Globus pallidus (tissue), 1 donor: ENCODE results near the gene MNT.
A peak's percentile ranks its signal among the peaks of the same experiment; 100 is the strongest.

ENCODE experiments used
- DNase-seq: peaks from one replicate; pipeline ENCODE4 v3.0.0-alpha.2; 2015; ENCODE audit warnings: low spot score

Gene MNT

DNA sequence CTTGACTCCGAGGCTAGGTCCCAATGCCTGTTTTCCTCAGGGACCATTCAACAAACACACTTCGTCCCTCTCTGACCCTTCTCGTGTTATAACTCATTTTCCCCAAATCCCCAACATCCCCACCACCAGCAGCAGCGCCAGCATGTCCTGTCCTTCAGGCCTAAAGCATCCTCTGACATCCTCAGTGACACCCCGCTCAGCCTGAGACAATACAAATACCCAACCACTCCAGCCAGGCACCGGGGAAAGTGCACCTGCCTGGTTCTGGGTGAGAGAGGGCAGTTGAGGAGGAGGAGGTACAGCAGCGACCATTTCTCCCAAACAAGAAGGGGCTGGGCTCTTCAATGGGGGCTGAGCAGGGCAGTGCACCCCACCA is 4.7 kb downstream of the MNT start:
- no peak for DNase-seq

DNA sequence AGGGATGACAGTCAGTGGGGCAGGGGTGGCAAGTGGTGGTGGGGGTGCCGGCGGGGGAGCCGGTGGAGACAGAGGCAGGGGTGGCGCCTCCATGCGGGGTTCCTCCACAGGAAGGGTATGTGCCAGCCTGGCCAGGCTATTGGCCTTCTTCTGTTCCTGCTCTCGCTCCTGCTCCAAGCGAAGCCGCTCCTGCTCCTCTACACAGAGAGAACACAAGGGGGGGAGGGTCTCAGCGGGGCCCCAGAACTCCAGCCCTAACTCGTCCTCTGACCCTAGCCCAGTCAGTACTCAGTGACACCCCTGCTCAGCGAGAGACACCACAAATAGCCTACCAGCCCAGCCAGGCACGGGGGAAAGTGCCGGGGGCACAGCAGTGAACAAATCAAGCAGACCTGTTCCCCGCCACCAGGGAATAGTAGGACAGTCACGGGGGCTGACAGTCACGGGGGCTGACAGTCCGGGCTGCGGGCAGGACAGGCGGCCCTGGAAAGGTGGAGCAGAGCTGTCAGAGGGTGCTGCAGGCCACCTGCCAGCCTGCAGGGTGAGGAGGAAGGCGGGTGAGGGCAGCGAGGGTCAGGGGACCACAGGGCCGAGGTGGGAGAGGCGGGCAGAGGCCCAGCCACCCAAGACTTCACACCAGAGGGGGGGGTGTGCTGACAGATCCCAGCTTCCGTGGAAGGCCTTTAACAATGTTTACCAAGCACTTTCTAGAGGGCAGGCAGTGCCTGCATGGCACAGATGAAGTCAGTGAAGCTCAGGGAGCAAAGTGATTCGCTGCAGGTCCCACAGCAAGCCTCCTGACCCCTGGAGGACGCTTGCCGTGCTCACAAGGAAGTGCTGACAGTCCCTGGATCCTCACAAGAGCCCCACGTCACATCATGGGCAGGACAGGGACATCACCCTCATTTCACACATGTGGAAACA is 5.3 kb downstream of the MNT start:
- no peak for DNase-seq

DNA sequence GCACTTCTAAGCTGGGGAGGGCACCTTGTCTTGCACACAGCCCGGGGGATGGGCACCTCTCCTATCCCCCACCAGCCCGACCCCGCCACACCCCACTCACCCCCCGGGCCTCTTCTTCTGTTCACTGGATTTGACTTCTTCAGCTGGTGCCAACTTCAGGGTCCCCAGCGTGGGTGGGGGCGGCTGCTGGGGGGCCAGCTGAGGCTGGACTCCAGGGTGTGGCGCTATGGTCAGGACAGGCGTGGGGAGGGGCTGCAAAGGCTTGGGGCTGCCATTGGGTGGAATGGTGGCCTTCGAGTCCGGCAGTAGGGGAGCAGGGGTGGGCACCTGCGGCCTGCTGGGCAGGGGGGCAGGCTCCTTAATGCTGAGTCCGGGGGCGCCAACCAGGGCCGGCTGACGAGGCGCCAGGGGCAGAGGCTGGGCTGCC is 6.1 kb downstream of the MNT start:
- no peak for DNase-seq

DNA sequence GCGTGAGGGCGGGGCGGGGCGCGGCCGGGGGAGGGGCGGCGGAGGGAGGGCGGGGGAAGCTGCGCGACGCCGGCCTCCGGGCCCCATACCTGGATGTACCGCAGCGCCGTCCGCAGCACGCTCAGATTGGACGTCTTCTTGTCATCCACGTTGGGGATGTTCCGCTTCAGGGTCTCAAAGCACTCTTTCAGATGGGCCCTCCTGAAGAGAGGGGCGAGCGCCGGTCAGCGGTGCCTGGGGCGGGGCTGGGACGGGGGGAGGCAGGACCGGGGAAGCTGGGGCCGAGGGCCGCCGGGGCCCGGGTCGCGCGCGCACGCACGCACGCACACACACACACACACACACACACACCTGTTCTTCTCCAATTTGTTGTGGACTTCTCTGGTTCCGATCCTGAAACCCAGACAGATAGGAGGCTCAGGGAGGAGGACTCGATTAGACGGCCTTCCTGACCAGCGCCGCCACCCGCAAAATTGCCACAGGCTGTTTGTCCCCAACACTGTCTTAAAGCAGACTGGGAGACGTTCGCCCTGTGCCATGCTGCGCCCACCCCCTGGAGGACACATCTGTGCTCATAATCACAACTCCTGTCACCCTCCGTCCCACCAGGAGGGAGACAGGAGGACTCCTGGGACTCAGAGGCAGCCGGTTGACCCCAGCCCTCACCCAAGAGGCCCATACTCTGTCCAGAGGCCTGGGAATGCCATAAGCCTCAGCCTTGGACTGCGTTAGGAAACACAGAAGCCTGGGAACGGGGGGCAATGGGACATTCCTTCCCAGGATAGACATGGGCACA is 6.7 kb downstream of the MNT start:
- DNase-seq: no peak

DNA sequence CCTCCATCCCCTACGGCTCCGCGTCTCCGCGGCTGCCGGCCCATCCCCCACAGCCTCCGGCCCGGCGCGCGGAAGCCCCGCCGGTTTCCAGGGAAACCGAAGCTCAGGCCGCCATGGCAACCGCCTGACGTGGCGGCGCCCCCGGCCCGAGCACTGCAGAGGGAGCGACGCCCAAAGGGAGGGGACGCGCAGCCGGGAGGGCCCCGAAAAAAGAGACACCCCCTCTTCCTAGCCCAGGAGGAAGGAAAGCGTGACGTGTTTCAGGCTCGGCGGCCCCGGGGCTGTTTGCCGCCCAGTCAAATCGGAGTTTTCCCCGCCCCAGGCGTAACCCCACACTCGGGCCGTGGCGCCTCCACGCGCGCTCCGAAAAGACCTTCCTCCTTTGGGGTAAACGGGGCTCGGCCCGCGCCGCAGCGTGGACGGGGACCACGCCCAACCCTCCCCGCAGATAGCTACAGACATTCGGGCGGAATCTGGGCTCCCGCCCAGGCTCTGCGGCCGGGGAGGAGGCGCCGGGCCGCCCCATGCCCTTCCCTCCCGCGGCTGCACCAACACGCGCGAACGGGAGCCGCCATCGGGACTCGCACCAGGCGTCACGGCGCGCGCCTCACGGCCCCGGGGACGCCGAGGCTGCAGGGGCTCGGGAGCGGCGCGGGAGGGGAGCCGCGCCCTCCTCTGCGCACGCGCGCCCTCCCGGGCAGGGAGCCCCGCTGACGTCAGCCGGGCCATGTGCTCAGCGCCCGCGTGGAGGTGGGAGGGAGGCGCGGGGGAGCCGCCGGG is 7.5 kb downstream of the MNT start:
- DNase-seq: peak; percentile 88

DNA sequence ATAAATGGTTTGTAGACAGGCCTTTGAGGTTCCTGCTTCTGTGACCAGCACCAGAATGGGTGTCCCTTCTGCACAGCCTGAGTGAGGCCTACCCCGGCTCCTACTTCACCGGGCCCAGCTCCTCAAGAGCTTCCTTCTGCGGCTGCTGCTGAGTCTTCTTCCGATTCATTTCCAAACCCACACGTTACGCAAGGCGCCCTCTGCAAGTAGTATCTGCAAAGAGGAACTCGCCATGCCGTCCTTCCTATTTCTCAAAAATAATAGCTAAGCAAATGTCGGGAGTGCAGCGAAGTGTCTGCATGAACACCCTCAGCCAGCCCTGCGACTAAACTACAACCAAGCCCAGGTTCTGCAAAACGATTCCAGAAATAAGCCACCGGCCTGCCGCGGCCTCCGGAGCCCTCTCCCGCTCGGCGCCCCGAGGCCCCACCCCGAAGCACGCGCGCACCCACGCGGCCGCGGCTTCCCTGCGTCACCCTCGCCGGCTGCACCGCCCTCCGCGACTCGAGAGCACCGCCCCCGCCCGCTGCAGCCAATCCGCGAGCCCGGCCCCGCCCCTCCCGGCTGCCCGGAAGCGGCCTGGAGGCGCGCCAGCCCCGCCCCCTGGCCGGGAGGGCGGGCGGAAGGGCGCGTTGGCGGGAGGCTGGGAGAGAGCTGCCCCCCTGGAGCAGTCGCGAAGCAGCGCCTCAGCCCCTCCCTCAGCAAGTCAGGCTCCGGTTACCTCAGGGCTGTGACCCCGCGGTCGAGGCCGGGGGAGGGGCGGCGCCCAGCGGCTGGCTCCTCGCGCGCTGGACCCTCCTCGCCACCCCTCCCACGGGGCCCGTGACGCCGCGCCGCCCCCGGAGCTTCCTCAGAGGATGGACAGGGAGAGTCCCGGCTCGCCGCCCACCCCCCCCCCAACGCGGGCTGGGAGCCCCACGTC is 8.3 kb downstream of the MNT start:
- DNase-seq: peak; percentile 95

DNA sequence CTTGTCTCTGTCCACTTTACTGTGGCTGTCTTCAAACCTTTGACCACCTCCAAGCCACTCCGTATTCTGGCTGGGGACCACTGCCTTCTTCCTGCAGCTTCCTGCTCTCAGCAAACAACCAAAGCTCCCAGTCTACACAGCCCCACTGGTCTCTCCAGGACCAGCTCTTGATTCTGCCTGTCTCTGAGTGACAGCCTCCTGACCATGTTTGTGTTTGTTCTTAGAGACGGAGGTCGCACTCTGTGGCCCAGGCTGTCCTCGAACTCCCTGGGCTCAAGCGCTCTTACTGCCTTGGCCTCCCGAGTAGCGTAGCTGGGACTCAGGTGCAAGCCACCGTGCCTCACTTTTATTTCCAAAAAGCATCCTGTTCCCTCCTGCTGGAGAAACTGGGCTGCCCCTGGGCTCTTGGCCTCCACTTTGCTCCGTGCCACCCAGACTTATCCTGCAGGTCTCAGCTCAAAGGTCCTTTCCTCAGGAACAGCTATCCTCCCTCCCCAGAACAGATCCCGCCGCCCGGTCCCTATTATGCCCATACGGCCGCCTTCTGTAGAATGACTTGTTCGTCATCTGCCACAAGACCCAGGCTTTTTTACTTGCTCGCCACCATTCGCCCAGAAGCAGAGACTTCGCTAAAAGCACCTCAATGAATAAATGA is 9.1 kb downstream of the MNT start:
- DNase-seq: no peak

DNA sequence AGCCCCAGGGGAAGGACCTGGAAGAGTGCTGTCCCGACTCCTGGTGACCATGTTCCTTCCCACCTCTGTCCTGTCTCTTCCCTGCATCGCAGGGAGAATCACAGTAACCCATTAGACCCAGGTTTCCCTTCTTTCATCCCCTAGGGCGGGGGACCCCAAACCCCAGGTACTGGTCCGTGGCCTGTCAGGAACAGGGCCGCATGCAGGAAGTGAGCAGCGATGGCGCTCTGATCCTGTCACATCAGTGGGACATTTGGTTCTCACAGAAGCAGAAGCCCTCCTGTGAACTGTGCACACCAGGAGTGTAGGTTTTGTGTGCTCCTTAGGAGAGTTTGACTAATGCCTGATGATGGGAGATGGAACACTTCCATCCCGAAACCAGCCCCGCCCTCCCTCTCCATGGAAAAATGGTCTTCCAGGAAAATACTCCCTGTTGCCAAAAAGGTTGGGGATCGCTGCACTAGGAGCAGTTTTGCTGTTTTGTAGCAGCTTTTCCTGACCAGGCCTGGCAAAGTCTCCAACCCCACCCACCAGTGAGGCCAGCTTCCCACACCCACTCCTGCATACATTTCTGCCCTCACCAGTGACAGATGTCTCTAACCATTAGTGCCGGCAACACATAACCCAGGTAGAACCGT is 10.5 kb downstream of the MNT start:
- DNase-seq: no peak

DNA sequence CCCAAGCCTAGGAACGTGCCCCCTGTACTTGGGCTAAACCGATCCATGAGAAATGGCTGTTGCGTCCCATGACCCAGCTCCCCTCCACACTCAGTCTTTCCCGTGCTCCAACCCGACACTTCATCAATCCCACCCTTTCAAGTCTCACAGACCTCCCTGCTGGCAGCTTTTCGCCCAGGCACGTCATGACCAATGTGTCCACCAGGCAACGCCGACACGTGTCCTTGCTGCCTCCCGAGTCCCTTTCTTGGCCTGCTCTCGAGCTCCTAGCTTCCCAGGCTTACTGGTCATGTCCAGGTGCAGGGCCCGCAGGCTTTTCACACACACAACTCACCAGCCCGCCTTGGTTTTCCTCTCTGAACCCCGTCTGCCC is 12.2 kb downstream of the MNT start:
- no peak for DNase-seq

DNA sequence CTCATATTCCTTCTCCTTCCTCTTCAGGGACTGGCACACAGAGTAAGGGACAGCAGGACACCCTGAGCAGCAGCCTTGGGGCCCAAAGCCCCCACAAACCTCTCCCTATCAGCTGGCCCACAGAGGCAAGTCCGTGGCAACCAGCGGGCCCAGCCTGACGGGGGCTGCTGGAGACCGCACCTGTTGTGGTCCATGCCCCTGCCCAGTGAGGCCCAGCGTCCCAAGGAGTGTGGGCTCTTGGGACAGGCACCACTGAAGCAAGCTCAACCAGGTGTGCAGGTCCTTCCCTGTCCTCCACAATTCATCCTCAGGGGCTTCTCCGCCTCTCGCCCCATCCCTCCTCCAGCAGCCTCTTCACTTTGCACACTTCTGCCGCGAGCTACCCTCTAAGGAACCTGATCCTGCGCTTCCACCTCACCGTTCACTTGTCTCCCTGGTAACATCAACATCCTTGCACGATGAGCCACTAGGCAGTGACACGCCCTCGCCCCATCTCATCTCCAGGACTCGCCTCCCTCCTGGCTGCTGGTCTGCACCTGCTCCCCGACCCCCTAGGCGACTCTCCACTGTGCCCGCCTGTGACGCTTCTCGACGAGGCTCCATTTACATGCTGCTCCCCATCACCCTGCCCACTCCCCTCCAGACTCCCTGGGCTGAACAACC is 12.7 kb downstream of the MNT start:
- DNase-seq: no peak

DNA sequence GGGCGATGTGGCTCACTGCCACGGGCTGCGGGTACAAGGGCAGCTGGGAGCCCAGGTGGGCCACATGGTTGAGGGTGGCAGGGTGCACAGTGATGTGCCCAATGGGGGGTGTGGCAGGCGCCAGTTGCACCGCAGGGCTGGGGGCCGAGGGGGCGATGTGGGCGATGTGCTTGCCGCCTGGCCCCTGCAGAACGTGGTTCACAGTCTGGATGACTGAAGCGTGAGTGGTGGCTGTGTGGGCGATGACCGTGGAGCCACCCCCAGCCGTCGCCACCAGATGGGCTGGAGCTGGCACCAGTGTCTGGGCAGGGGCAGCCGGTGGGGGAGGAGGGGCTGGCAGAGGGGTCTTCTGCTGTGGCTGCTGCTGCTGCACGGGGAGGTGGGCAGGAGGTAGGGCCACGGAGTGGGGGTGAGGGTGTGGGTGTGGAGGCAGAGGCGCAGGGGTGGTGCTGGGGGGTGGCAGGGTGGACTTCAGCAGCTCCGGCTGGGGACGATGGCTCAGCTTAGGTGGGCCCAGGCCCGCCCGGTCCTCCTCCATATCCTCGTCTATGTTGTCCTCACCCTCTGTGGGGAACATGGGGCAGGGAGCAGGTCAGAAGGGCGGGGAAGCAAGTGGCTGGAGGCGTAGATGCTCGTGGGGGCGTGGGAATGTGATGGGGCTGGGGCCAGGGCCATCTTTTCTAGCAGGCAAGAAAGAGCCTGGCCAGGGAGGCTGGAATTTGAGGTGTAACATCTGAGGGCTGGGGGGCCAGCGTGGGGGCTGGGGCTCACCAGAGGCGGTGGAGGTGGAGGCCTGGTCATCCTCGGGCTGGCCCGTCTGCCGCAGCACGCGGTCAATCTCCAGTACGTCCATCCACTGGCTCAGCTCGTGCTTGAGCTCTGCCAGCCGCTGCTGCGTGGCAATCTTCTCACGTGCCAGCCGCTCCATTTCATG is 13.5 kb downstream of the MNT start:
- DNase-seq: no peak

DNA sequence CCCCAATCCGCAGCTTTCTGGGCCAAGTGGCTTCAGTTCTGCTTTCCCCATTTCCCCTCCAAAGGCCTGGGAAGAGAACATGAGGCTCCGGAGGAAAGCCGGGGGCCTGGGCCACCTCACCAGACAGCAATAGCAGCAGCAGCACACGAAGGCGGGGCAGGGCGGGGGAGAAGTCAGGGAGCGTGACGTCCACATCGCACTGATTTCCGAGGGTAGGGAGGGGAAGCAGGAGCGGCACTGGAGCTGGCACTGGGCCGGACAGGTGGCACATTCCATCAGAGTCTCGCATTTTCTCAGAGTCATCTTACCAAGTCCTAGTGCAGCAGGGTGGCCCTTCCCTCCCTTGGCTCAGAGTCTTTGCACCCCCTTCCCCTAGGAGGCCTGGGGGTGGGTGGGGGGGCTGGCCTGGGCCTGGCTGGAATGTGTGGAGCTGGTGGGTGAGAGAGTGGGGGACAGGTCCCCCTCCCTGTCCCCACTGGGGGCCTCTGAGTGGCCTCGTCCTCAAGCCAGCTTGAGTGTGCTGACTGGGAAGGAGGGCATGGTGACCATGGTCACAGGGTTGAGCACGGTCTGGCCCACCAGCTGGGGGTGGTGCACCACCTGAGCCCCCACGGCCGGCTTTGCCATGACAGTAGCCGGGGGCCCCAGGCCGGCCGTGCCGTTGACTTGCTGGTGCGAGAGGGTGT is 14.3 kb downstream of the MNT start:
- no peak for DNase-seq

DNA sequence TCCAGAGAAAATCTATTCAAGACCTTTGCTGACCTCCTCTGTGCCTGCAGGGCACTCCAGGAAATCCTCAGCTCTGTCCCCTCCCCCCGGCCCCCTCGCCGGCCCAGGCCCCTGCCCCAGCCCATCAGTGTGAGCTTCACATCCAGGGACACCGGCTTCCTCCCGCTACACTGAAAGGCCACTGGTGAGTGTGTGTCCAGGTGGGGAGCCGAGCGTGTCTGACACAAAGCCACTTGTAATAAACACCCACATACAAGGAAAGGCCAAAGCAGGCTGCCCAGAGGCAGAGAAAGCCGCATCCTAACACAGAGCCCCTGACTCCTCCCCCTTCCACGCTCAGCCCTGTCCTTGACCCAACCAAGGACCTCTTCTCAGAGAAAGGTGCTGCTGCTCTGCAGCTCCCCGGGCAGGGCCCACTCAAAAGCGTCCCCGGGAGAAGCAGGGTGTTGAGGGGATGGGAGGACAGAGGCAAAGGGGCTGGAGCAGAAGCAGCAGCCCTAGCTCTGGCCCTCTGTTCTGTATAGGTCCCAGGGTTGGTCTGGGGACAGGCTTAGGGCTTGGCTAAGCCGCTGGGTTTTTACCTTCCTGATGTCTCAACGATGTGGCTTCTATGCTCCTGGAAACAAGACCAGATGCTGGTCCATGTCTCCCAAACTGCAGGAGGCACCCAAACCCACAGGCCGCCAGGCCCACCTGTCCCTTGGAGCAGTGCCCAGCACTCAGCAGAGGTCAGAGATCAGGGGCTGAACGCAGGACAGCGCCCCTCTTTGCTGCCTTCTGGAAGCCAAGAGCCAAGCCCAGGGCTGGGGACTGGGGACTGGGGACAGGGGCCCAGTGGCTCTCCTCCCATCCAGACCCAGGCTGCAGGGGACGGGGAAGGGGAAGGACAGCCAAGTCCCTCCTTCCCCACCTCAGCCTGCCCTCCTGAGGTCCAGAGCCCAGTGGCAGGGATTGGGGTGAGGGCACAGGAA is 15.3 kb downstream of the MNT start:
- no peak for DNase-seq

DNA sequence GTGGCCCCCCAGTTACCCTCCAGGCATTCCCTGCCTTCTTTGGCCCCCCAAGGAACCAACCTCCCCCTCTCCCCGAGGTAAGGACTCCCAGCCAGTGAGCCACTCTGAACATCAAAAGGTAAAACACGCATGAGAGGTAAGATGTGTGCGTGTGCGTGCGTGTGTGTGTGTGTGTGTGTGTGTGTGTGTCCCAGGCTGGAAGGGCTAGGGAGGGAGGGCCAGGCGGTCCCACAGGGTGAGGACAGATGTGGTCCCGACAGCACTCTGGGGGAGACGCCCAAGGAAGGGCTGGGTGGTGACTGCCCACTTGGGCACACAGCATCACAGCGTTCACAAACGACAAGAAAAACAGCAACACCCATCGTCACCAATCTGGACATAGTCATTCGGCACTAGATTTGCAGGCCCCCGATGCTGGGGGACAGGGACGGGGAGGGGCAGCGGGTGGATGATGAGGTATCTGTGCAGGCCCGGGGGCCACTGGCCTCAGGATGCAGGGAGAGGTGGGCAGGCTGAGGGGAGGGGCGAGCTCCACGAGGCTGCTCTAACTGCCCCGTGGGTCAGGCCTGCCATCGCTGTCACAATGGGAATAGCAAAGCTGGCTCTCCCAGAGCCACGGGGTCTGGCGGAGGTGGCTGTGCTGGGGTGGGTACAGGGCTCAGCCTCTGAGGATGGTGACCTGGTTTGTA is 16.3 kb downstream of the MNT start:
- no peak for DNase-seq

DNA sequence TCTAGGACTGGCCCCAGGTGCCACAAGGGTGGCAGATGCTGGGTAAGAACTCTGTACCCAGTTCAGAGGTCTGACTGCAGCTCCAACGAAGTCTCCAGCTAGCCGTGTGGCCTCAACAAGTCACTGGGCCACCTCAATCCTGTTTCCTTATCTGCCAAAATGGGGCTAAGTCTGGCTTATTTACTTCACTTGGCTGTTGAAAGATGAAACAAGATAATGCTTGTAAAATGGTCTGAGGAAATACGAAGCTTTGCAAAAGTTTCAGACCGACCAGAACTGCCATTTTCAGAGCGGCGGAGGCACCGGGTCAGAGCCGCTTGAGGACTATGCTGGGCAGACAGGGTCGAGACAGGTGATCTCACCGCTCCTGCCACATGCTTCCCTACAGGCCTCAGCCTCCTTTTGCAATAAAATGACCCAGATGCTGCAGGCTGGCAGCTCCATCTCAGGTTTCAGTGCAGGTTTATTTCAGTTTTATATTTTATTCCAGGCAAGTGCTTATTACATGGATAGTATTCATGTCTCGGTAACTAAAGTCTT is 17.2 kb downstream of the MNT start:
- DNase-seq: no peak
